ENCODE results near the gene CENPT. TPM values are rescaled to one million over a fixed set of nuclear protein-coding genes. Genes with fewer than 3 reads are reported as not detected.

Gene CENPT
- total RNA-seq, 1 donor from 2014 or later = 82.9 TPM

GRCh38 chr16:67881621-67882161 is 34.2 kb upstream of the CENPT start:
- Mint-ChIP-seq H3K4me3 (ENCODE audit: unreplicated experiment) (no peak overlapping the region), H3K36me3 (ENCODE audit: low read depth, unreplicated experiment) (peaks cover 55% of the 10 kb centered on the region), H3K27me3 (ENCODE audit: unreplicated experiment) (peaks cover 7% of the 10 kb centered on the region), H3K27ac (ENCODE audit: unreplicated experiment) (peak overlapping the region; percentile 25), H3K9me3 (ENCODE audit: unreplicated experiment) (no peaks in the 10 kb centered on the region), H3K4me1 (ENCODE audit: unreplicated experiment) (peaks cover 7% of the 10 kb centered on the region)
- DNase-seq (ENCODE audit: low spot score) = no peak
- no peak for TF ChIP-seq CTCF (IDR thresholded peaks at IDR 0.05; ENCODE audit: unreplicated experiment)

- Mint-ChIP-seq H3K4me1 (ENCODE audit: unreplicated experiment) (peaks cover 10% of the 10 kb centered on the region), H3K27me3 (ENCODE audit: unreplicated experiment) (peaks cover 8% of the 10 kb centered on the region), H3K4me3 (ENCODE audit: unreplicated experiment) (peak overlapping the region; percentile 79), H3K27ac (ENCODE audit: unreplicated experiment) (peak overlapping the region; percentile 18), H3K36me3 (ENCODE audit: low read depth, unreplicated experiment) (peaks cover 59% of the 10 kb centered on the region), H3K9me3 (ENCODE audit: unreplicated experiment) (no peaks in the 10 kb centered on the region)
- no peak for TF ChIP-seq CTCF (IDR thresholded peaks at IDR 0.05; ENCODE audit: unreplicated experiment)
- no peak for DNase-seq (ENCODE audit: low spot score)
Observed at GRCh38 chr16:67880584-67880983, 33.1 kb upstream of the CENPT start.

- H3K4me1 Mint-ChIP-seq (ENCODE audit: unreplicated experiment) = peaks cover 16% of the 10 kb centered on the region
- no peaks in the 10 kb centered on the region for H3K9me3 Mint-ChIP-seq (ENCODE audit: unreplicated experiment)
- H3K27me3 Mint-ChIP-seq (ENCODE audit: unreplicated experiment) = peaks cover 11% of the 10 kb centered on the region
- peak overlapping the region; percentile 79 for H3K4me3 Mint-ChIP-seq (ENCODE audit: unreplicated experiment)
- H3K36me3 Mint-ChIP-seq (ENCODE audit: low read depth, unreplicated experiment) = peaks cover 65% of the 10 kb centered on the region
- no peak overlapping the region for H3K27ac Mint-ChIP-seq (ENCODE audit: unreplicated experiment)
- no peak for DNase-seq (ENCODE audit: low spot score)
- no peak for TF ChIP-seq CTCF (IDR thresholded peaks at IDR 0.05; ENCODE audit: unreplicated experiment)
Observed at GRCh38 chr16:67879936-67880335, 32.4 kb upstream of the CENPT start.

- H3K27ac Mint-ChIP-seq (ENCODE audit: unreplicated experiment) = no peak overlapping the region
- peaks cover 11% of the 10 kb centered on the region for H3K27me3 Mint-ChIP-seq (ENCODE audit: unreplicated experiment)
- H3K4me3 Mint-ChIP-seq (ENCODE audit: unreplicated experiment) = no peak overlapping the region
- TF ChIP-seq CTCF (IDR thresholded peaks at IDR 0.05; ENCODE audit: unreplicated experiment) = no peak
- peaks cover 64% of the 10 kb centered on the region for H3K36me3 Mint-ChIP-seq (ENCODE audit: low read depth, unreplicated experiment)
- no peak for DNase-seq (ENCODE audit: low spot score)
- H3K4me1 Mint-ChIP-seq (ENCODE audit: unreplicated experiment) = peaks cover 18% of the 10 kb centered on the region
- no peaks in the 10 kb centered on the region for H3K9me3 Mint-ChIP-seq (ENCODE audit: unreplicated experiment)
Observed at GRCh38 chr16:67879462-67879861, 32.0 kb upstream of the CENPT start.

- no peaks in the 10 kb centered on the region for H3K9me3 Mint-ChIP-seq (ENCODE audit: unreplicated experiment)
- no peak overlapping the region for H3K27ac Mint-ChIP-seq (ENCODE audit: unreplicated experiment)
- peaks cover 62% of the 10 kb centered on the region for H3K36me3 Mint-ChIP-seq (ENCODE audit: low read depth, unreplicated experiment)
Observed at GRCh38 chr16:67878846-67879245, 31.4 kb upstream of the CENPT start.

More at GRCh38 chr16:67878846-67879245, 31.4 kb upstream of the CENPT start:
- Mint-ChIP-seq H3K4me3 (ENCODE audit: unreplicated experiment) (no peak overlapping the region), H3K4me1 (ENCODE audit: unreplicated experiment) (peaks cover 23% of the 10 kb centered on the region), H3K27me3 (ENCODE audit: unreplicated experiment) (peaks cover 12% of the 10 kb centered on the region)
- DNase-seq (ENCODE audit: low spot score) = no peak
- TF ChIP-seq CTCF (IDR thresholded peaks at IDR 0.05; ENCODE audit: unreplicated experiment) = no peak
